Measurements from ENCODE around the gene HEATR1.
"Not testable (repeated sequence)": the region's sequence is repeated elsewhere in the genome, so short reads cannot be mapped to it uniquely, and the experiment has no call there.

The HEATR1 gene

GRCh38 chr1:236509203-236509602 lies 95.1 kb downstream of the HEATR1 start:
- no peak for DNase-seq

GRCh38 chr1:236508593-236509027 lies 95.7 kb downstream of the HEATR1 start:
- no peak for DNase-seq

GRCh38 chr1:236507022-236507700 lies 97.2 kb downstream of the HEATR1 start:
- no peak for DNase-seq

GRCh38 chr1:236504338-236504737 lies 100.0 kb downstream of the HEATR1 start:
- DNase-seq: not testable (repeated sequence)

GRCh38 chr1:236502972-236503639 lies 101.2 kb downstream of the HEATR1 start:
- no peak for DNase-seq

GRCh38 chr1:236502579-236502971 lies 101.7 kb downstream of the HEATR1 start:
- no peak for DNase-seq

- no peak for DNase-seq
These were observed 103.2 kb downstream of the HEATR1 start for GRCh38 chr1:236501093-236501492.
